Neural crest cell (in vitro differentiated cells): ENCODE results near the gene ZCCHC3. TPM values are rescaled to one million over a fixed set of nuclear protein-coding genes. Genes with fewer than 3 reads are reported as not detected.
"Not testable (repeated sequence)": the region's sequence is repeated elsewhere in the genome, so short reads cannot be mapped to it uniquely, and the experiment has no call there.

ENCODE experiments used
- DNase-seq: peaks from one replicate; pipeline ENCODE4 v3.0.0; 2021; ENCODE audit warnings: low read depth, mixed read lengths, low spot score
- H3K27ac Mint-ChIP-seq: one replicate; pipeline ENCODE4 v1.8.0; 2021; ENCODE audit warnings: mild to moderate bottlenecking, mixed read lengths; ENCODE audit not compliant: unreplicated experiment
- H3K27me3 Mint-ChIP-seq: 2 replicates; pipeline ENCODE4 v1.8.0; 2021; ENCODE audit warnings: low read depth, mild to moderate bottlenecking, mixed read lengths
- H3K36me3 Mint-ChIP-seq: 2 replicates; pipeline ENCODE4 v1.8.0; 2021; ENCODE audit warnings: low read depth, mild to moderate bottlenecking, mixed read lengths
- H3K4me1 Mint-ChIP-seq: 2 replicates; pipeline ENCODE4 v1.8.0; 2021; ENCODE audit warnings: mixed read lengths
- H3K4me3 Mint-ChIP-seq: one replicate; pipeline ENCODE4 v1.8.0; 2021; ENCODE audit warnings: mild to moderate bottlenecking, mixed read lengths
- H3K9me3 Mint-ChIP-seq: 2 replicates; pipeline ENCODE4 v1.8.0; 2021; ENCODE audit warnings: mixed read lengths
- total RNA-seq: library from RNA; stranded (reverse); gene quantifications from 2 replicates; pipeline ENCODE4 v1.2.1, GENCODE V29; 2021
- TF ChIP-seq, protein P1 (sequence below): fragments of 200-600 bp; sonication (generic); conservative IDR thresholded peaks from 2 replicates; pipeline ENCODE4 v1.5.0; 2021; ENCODE audit warnings: antibody characterized with exemption, mild to moderate bottlenecking

Gene ZCCHC3
- total RNA-seq, 1 donor from 2014 or later, result 59.2 TPM

DNA sequence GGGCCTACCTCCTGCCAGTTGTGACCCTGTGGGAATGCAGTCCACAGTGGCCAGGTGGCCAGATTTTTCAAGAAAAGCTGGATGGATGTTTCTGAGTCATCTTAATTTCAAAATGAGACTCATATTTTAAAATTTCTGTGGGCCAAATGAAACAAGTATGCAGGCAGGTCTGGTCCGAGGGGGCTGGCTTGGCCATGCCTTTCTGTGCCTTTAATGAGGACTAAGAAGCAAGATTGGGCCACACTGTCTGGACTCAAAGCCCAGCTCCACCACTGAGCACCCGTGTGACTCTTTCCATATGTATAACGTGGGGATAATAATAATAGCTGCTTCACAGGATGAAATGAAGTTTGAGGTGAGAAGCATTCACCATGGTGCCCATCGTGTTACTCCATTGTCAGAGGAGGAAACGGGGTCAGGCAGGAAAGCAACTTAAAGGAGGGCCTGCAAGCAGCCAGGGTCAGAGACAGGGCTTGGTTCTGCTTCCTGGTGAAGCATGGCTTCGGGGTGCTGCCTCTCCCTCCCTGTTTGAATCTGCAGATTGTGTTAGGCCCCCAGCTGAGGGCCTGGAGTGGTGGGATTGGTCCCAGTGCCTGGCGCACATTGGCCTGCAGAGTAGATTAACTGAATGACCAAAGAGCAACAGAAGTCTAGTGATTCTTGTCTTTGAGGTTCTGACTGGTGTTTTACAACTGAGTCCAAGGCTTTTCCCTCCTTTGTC lies 31.8 kb downstream of the ZCCHC3 start:
- peaks cover 4% of the 10 kb centered on the region for H3K36me3 Mint-ChIP-seq
- no peak overlapping the region for H3K27ac Mint-ChIP-seq
- no peaks in the 10 kb centered on the region for H3K9me3 Mint-ChIP-seq
- peak overlapping the region; percentile 90 for H3K4me3 Mint-ChIP-seq
- peaks cover 40% of the 10 kb centered on the region for H3K4me1 Mint-ChIP-seq
- TF ChIP-seq, protein P1, sequence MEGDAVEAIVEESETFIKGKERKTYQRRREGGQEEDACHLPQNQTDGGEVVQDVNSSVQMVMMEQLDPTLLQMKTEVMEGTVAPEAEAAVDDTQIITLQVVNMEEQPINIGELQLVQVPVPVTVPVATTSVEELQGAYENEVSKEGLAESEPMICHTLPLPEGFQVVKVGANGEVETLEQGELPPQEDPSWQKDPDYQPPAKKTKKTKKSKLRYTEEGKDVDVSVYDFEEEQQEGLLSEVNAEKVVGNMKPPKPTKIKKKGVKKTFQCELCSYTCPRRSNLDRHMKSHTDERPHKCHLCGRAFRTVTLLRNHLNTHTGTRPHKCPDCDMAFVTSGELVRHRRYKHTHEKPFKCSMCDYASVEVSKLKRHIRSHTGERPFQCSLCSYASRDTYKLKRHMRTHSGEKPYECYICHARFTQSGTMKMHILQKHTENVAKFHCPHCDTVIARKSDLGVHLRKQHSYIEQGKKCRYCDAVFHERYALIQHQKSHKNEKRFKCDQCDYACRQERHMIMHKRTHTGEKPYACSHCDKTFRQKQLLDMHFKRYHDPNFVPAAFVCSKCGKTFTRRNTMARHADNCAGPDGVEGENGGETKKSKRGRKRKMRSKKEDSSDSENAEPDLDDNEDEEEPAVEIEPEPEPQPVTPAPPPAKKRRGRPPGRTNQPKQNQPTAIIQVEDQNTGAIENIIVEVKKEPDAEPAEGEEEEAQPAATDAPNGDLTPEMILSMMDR, result no peak
- peaks cover 3% of the 10 kb centered on the region for H3K27me3 Mint-ChIP-seq
- DNase-seq, result no peak

DNA sequence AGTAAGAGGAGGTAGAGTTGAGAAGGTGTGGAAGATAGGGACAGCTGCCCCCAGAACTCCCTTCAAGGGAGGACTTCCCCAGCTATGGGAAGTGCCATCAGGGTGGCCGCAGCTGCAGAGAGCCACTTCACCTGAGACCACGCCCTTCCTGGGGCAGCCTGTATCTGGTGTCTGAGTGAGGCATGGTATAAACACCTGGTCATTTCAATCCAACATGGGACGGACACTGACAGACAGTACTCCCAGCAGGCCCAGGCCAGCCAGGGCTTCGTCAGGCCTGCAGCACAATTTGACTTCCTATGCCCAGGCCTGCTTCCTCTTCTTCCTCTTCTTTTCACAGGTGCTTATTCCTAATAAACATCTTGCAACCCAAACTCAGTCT lies 32.5 kb downstream of the ZCCHC3 start:
- H3K9me3 Mint-ChIP-seq, result no peaks in the 10 kb centered on the region
- peak overlapping the region; percentile 90 for H3K4me3 Mint-ChIP-seq
- H3K27ac Mint-ChIP-seq, result no peak overlapping the region
- peaks cover 2% of the 10 kb centered on the region for H3K27me3 Mint-ChIP-seq
- H3K4me1 Mint-ChIP-seq, result peaks cover 36% of the 10 kb centered on the region
- peaks cover 4% of the 10 kb centered on the region for H3K36me3 Mint-ChIP-seq
- TF ChIP-seq, protein P1, result no peak
- no peak for DNase-seq

GRCh38 chr20:330233-331149 lies 33.1 kb downstream of the ZCCHC3 start:
- TF ChIP-seq, protein P1, result peak; percentile 85
- Mint-ChIP-seq H3K9me3 (no peaks in the 10 kb centered on the region), H3K4me1 (peaks cover 34% of the 10 kb centered on the region), H3K27me3 (no peaks in the 10 kb centered on the region), H3K4me3 (peak overlapping the region; percentile 89), H3K27ac (no peak overlapping the region), H3K36me3 (peaks cover 4% of the 10 kb centered on the region)
- peak; percentile 52 for DNase-seq

GRCh38 chr20:334578-334977 lies 37.2 kb downstream of the ZCCHC3 start:
- TF ChIP-seq, protein P1, result no peak
- Mint-ChIP-seq H3K27me3 (no peaks in the 10 kb centered on the region), H3K4me1 (peaks cover 14% of the 10 kb centered on the region), H3K9me3 (no peaks in the 10 kb centered on the region), H3K4me3 (no peak overlapping the region), H3K27ac (no peak overlapping the region), H3K36me3 (no peaks in the 10 kb centered on the region)
- no peak for DNase-seq

DNA sequence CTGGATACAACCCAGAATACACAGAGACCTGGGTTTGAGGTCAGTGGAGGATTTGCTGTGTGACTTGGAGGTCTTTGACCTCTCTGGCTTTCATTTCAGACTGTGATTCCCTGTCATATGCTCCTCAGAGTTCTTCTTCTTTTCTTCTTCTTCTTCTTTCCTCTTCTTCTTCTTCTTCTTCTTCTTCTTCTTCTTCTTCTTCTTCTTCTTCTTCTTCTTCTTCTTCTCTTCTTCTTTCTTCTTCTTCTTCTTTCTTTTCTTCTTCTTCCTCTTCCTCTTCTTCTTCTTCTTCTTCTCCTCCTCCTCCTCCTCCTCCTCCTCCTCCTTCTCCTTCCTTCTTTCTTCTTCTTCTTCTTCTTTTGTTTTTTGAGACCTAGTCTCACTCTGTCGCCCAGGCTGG lies 38.7 kb downstream of the ZCCHC3 start:
- H3K36me3 Mint-ChIP-seq, DNase-seq, H3K9me3 Mint-ChIP-seq, H3K27ac Mint-ChIP-seq, H3K27me3 Mint-ChIP-seq, H3K4me1 Mint-ChIP-seq, H3K4me3 Mint-ChIP-seq: not testable (repeated sequence)

GRCh38 chr20:341682-342081 lies 44.3 kb downstream of the ZCCHC3 start:
- Mint-ChIP-seq H3K9me3 (no peaks in the 10 kb centered on the region), H3K36me3 (no peaks in the 10 kb centered on the region), H3K27ac (no peak overlapping the region), H3K27me3 (no peaks in the 10 kb centered on the region), H3K4me1 (peaks cover 7% of the 10 kb centered on the region), H3K4me3 (no peak overlapping the region)
- DNase-seq, result no peak
- TF ChIP-seq, protein P1, result no peak
